HG02678 (cell line): ENCODE results near the gene PRPF8.

Experiments used
- ATAC-seq: cut with Tn5 transposase; IDR thresholded peaks from one replicate; pipeline ENCODE4 v1.9.1; 2021; ENCODE audit warnings: mild to moderate bottlenecking, moderate library complexity; ENCODE audit not compliant: unreplicated experiment

PRPF8 gene

DNA sequence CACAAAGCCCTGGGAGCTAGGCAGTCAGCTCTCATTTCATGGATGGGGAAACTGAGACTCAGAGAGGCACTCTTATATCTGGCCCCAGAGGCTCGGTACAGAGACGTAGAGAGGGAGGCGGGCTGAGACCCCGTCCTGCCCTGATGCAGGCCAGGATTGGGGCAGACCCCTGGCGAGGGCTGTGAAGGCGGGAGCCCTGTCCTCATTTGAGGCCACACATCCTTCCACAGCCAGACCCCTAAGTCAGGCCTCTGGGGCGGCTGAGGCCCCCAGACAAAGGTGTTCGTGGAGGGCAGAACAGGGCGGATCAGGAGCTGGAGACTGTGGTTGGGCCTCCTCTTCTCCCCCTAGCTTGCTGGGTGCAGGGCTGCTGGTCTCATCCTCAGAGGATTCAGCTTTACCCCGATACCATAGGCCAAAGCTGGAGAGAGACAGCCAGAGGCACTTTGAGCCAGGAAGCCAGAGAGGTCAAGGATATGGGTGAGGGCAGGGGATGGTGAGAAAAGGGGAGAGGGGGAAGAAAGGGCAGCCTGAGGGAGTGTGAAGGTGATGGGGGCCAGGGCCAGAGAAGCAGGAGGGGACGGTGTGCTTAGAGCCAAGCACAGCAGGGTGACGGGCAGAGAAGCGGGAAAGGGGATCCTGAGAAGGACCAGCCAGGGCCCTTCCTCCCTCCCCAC is 38.3 kb downstream of the PRPF8 start:
- ATAC-seq, result no peak

DNA sequence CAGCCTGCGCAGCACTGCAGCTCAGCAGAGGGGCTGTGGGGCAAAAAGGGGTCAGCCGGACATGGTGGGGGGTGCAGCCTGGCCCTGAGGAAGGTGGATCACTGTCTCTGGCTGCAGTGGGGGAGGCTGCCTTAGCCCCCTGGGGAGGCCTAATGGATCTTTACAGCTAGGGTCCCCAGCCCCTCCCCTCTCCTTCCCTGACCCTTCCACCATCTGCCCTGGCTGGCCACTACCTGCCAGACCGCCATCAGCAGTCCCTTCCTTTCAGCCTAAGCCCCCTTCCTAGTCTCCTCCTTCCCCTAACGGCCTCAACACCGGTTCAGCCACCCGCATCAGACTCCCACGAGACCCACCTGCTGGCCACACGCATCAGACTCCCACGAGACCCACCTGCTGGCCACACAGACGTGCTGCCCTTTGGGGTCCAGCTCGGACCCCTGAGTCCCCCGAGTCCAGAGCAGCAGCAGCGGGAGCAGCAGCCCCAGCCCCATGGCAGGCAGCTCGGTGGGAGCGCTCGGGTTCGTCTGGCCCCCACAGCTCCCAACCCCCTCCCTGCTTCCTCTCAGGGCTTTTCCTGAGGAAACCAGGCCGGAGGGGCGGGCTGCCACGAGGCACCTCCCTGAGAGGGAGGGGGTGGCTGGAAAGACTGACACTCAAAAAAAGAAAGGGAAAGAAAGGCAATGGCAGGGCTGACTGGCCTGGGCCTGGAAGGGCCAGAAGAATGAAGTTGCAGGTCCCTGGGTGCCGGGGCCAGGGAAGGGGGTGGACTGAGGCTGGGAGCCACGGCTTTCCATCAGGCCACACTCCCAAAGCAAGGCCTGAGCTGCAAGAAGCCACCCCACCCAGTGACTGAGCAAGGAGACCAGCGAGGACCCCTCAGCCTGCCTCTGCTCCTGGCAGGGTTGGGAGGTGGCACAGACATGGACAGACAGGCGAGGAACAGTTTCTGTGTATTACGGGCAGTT is 39.2 kb downstream of the PRPF8 start, which contains the start of gene SCARF1:
TSS of gene SCARF1 (minus strand) at position 526 of the 965 bp plus-strand sequence. CDS start at position 491, 35 bp downstream.
- no peak for ATAC-seq

DNA sequence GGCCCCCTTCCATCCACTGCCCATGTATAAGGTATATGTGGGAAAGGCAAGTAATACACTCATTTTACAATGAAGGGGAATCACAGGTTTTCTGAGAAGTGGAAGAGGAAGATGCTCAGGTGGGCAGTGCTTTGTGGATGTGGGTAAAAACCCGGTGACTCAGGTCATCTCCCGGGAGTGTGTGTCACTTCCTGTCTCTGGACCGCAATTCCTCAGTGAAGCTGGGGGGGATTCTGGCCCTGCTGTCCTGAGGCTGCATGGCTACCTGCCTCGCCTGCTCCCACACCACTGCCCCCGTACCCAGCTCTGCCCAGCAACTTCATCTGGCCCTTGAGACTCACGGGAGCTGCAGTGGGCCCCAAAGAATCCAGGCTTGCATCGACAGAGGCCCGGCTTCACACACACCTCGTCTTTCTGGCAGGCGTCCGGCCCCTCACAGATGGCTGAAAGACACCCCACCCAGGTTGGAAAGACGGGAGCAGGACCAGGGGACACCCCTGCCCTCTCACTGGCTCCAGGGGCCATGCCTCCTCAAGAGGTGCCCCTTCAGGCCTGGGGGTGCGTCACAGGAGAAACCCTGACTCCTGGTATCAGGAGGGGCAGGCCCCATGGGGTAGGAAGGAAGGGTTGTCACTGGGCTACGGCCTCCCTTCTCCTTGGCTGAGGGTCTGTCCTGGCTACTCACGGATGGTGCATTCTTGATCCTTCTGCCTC is 40.0 kb downstream of the PRPF8 start:
- no peak for ATAC-seq

DNA sequence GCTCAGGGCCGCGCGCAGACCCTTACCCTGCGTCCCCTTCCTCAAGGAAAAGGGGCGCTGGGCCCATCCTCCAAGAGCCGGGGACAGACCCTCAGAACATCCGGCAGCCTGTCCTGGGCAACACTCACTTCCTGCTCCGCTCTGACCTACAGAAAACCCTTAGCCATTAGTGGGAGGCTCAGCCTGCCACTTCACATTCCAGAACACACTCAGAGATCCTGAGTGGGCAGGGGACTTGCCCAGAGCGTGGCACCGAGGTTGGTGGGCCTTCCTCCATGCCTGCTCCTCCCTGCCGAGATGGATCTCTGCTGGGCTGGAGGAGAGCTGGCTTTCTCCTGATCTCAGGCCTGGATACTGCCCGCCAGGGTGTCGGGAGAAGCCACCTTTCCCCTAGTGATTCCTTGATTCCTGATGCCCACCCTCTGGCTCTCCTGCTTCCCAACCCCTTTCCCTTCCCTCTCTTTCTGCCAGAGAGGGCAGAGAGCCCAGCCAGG is 40.6 kb downstream of the PRPF8 start:
- ATAC-seq, result no peak

DNA sequence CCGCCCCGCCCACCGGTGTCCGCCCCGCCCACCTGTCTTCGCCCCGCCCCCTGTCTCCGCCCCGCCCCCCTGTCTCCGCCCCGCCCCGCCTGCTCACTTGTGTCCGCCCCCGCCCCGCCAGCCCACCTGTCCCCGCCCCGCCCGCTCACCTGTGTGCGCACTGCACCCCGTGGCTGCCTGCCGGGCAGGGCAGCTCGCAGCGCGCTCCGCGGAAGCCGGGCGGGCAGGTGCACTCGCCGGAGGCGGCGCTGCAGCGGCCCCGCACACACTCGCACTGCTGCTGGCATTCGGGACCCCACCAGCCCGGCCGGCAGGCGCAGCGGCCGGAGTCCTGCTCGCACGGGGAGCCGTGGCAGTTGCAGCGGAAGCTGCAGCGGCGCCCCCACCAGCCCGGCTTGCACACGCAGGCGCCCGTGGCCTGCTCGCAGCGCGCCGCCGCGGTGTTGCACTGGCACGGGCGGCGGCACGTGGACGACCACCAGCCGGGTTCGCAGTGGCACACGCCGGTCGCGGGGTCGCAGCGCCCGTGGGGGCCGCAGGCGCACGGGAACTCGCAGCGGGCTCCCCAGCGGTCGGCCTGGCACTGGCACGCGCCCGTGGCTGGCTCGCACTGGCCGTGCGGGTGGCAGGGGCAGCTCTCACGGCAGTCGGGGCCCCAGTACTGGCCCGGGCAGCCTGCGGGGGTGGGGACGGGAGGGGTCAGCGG is 41.2 kb downstream of the PRPF8 start:
- ATAC-seq, result no peak

DNA sequence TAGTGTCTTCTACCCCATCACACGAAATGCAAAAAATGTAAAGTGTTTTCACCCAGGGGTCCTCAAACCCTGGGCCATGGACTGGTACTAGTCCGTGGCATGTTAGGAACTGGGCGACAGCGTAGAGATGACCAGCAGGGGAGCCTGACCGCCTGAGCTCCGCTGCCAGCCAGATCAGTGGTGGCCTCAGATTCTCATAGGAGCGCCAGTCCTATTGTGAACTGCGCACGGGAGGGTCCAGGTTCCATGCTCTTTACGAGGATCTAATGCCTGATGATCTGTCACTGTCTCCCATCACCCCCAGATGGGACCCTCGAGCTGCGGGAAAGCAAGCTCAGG is 43.6 kb downstream of the PRPF8 start:
- no peak for ATAC-seq

DNA sequence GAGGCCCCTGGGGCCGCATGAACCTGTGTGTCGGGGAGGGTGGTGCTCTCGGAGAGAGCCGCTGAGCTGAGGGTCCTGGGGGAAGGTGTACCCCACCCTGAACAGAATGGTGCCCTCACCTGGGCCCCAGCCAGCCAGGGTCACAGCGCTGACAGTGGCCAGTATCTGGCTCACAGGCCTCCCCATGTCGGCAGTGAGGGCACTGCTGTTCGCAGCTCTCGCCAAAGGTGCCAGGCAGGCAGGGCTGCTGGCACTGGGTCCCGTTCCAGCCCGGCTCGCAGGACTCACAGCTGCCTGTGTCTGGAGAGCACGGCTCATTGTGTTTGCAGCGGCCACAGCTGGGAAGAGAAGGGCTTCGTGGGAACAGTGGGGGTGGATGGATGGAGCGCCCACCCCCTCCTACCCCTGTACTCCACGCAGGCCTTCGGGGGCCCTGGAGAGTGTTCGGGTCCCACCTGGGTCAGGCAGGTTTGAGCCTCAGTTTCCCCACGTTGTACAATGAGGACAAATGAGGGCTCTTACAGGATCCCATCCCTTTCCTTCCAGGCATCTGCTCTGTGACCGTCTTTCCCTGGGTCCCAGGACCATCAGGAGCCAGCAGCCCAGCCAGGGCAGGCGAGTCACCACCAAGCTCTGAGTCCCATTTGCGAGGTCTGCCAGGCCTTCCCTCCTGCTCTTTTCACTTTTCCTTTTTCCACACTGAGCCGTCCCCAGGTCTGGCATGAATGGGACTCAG is 44.2 kb downstream of the PRPF8 start:
- ATAC-seq, result no peak

DNA sequence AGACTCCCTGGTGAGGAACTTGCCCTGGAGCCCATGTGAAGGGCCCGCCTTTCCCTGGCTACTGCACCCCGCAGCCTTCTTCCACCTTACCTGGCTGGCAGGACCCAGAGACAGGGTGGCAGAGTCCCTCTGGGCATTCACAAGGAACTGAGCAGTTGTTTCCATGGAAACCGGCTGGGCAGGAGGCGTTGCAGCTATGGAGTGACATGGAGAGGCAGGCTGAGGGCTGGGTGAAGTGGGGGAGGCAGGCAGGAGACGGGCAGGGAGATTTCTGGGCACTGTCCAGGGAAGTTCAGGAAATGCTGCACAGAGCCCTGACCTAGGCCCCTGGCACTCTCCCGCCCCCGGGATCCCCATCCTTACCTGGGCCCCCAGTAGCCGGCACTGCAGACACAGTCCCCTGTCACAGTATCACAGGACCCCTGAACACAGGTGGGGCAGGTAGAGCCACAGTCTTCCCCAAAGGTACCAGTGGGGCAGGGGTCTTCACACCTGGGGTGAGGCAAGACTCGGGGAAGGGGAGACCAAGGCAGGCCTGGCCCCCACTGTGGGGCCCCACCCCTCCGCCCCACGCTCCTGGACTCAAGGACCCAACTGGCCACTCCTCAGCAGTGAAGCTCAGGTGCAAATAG is 45.0 kb downstream of the PRPF8 start:
- no peak for ATAC-seq

DNA sequence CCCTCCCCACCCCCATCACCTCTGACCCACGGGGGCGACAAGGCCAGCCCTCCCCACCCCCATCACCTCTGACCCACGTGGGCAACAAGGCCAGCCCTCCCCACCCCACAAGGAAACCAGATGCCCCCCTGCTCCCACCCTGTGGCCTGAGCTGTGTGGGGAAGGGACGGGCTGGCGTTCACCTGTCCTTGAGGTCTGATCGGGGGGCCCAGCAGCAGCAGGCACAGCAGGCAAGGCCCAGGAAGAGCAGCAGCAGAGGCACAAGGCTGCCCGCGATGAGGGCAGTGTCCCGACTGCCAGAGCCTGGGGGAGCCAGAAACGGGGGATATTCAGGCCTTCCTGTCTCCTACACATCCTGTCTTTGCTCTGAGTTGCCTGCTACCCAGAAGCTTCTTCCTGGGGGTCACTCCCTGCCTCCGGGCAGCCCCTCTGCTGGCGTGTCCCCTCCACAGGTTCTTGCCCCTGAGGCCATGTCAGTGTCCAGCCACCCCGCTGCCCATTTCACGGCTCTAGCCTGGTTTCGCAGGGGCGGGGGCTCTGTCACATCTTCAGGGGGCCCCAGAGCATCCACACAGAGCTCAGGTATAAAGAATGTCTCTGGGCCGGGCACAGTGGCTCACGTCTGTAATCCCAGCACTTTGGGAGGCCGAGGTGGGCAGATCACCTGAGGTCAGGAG is 45.9 kb downstream of the PRPF8 start:
- ATAC-seq, result no peak

DNA sequence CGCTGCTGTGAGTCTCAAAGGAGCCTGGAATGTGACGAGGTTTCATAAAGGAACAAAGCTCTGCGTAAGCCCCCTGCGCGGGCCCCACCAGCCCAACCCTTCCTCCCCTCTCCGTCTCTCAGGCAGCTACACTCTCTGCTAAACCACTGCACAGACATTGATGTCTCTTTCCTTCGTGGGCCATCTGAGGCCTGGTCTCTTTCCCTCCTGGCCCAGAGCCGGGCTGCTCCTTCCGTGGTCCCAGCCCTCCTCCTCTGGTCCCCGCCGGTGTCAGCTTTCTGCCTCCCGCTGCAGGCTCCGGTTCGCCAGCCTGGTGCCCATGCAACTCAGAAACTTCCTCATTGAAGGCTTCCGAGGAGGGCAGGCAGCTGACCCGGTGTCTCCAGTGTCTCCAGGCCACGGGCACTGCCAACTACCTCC is 46.5 kb downstream of the PRPF8 start:
- ATAC-seq, result no peak

DNA sequence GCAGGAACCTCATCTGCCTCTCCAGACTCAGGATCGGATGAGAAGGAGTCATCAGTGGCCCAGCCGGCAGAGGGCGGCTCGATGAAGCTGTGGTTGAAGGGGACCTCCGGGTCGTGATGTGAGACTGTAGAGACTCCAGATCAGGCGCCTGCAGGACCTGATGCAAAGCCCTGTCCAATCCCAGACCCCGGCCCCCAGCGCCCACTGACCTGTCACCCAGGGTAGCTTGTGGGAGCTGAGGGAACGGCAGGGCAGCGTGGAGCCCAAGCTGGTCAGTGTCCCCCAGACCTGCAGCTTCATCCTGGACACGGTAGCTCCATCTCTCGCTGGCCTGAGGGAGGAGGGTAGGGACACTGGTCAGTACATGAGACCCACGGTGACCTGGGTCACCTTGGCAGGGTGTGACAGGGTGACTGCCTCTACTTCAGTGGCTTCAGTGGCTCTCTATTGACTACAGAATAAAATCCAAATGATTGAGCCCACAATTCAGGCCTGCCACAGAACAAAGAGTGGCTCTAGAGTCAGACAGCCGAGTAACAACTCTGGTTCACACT is 47.9 kb downstream of the PRPF8 start:
- no peak for ATAC-seq

DNA sequence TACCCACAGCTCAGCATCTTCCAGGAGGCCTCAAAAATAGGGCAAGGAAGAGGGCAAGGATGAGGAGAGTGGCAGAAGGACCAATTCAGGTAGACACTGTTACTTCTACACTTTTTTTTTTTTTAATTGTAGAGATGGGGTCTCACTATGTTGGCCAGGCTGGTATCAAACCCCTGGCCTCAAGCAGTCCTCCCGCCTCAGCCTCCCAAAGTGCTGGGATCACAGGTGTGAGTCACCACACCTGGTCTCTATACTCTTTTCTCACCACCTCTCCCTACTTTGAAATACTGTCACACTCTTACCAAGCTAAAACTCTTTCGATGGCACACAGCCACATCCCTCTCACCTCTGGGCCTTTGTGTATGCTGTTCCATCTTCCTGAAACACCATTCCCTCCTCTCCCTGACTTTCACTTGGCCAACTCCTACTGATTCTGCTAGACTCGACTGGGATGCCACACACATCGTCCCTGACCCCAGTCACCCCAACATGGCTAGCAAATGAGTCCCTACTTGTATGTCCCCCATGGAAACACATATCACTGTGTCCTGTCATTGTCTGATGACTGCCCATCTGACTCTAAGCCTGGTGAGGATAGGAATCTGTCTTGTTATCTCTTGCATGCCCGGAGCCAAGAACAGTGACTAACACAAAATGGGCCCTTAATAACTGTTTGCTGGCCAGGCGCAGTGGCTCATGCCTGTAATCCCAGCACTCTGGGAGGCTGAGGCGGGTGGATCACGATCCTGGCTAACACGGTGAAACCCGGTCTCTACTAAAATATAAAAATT is 48.8 kb downstream of the PRPF8 start:
- no peak for ATAC-seq

DNA sequence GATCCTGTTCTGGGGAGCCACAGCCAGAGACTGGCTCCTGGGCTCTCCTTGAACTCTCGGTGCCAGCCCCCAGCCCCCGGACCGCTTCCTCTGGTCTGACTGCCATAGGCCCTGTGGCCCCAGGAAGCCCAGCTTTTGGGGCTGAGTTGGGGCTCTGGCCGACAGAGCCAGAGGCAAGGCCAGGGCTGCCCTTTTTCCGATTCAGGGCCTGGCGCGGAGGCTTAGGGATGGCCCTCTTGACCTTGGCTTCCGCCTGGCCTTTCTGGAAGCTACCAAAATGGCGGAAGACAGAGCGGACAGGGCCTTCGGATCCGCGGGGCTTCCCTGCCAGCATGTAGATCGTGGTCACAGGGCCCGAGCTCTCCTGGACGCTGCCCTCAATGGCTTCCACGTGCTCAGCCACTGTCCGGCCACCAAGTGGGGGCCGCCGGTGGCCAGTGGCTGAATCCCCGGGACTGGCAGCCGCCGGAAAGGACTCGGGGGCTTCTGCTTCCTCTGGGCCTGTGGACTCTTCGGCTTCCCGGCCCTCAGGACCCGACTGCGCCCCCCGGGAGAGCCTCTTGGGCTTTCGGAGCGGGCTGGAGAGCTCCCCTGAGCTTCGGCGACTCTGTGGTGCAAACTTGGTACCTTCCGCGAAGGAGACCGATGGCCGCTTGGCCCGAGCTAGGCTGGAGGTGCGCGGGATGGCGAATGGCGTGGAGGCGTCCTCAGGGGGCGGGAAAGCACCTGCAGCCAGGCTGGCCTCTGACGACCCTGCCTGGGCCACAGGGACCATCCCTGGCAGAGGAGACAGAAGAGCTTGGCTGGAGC is 49.6 kb downstream of the PRPF8 start:
- ATAC-seq, result no peak

DNA sequence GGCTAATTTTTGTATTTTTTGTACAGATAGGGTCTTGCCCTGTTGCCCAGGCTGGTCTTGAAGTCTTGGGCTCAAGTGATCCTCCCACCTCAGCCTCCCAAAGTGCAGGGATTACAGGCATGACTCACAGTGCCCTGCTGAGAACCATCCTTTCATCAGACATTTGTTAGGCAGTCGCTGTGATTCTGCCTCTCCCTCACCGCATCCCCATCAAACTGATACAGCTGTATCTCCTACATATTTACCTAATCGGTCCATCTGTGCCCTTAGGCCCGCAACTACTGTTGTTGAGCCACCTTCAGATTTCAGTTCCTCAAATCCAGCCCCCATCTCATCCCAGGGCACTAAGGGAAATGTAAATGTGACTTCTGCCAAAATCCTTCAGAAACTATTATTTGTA is 54.0 kb downstream of the PRPF8 start:
- ATAC-seq, result no peak

DNA sequence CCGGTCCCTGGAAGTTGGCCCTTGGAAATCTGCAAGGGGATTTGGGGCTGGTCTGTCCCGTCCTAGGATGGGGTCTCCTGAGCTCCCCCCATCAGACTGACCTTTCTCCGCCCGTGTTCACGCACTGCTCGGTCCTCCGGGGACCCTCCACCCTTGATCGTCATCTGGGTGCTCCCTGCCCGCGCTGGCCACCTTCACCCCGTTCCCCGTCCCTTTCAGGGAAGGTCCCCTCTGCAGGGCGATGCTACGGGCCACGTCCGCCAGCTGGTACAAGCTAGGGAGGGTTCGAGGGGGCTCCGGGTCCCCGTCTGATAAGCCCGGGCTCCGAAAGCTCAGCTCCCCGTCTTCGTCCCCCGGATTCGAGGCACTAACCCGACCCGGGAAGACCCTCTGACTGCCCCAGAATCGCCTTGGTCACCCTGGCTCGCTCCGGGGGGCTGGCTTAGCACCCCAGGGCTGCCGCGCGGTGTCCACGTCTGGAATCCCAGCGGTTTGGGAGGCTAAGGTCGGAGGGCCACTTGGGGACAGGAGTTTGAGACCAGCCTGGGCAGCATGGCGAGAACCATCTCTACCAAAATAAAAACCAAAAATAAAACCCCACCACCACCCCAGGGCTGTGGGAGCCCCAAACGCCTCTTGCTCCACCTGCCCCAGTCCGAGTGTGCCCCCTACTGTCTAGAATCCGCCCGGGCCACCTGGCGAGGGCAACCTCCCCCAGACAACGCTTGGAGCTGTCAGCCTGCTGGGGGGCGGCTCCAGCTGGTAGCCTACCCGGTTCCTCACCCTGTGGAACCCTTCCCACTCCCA is 55.0 kb downstream of the PRPF8 start:
- no peak for ATAC-seq

DNA sequence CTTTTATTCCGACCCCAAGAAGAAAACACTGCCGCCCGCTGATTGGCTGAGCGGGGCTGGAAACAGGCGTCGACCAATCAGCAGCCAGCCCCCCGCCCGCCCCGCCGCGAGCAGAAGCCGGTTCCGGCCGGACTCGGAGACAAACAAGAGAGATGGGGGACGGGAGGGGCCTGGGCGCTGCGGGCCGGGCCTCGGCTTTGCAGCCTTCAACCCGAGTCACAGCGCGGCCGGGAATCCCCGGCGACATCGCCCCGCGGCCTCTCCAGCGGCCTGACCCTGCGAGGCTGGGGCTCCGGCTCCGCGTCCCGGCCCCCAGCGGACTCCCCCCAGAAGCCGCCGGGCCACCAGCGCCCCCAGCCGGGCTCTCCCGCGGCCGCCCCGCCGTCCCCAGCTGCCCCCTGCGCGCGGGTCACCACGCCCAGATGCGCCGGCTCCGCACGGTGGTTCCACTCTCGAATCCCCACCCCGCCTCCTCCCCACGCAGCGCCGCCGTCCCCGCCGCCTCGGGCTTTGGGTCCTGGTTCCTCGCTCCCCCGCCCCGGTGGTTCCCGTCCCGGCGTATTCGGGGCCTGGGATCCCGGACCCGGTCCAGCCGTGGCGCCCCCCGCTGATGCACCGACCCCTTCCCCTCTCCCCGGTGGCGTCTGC is 55.7 kb downstream of the PRPF8 start:
- ATAC-seq, result peak; percentile 61
